SK-N-SH (cell line): Measurements from ENCODE around the gene SIGLEC15. TPM values are rescaled to one million over a fixed set of nuclear protein-coding genes. Genes with fewer than 3 reads are reported as not detected.

Source experiments
- CTCF ChIA-PET: fragments of 300-600, 350-600 bp; formaldehyde crosslinking; extraction: SDS; loops from one replicate; lab custom pipeline; 2021; lab: Yijun Ruan, JAX
- POLR2A ChIA-PET: fragments of 350-600 bp; sonication (Branson Sonifier 250); formaldehyde crosslinking; extraction: SDS; loops from one replicate; lab custom pipeline; 2020; ENCODE audit warnings: antibody characterized with exemption, inconsistent platforms; lab: Yijun Ruan, JAX
- DNase-seq: peaks from one replicate; pipeline ENCODE4 v3.0.0; 2012
- H2AFZ ChIP-seq: fragments of 200-600 bp; sonication (generic); 2 replicates; pipeline ENCODE4 v1.8.1; 2016; ENCODE audit warnings: antibody characterized with exemption, mild to moderate bottlenecking, low read depth
- H3F3A ChIP-seq: fragments of 200-600 bp; sonication (generic); replicated peaks from 2 replicates; pipeline ENCODE3; 2016; ENCODE audit warnings: antibody characterized with exemption, mild to moderate bottlenecking; ENCODE audit not compliant: insufficient read depth
- H3K27ac ChIP-seq, 2 experiments: fragments of 200-500 bp in 1 of 2; fragments of 200-600 bp in 1 of 2; sonication (Bioruptor generic) in 1 of 2; sonication (generic), shearing (Covaris generic) in 1 of 2; 2 replicates each; pipeline versions ENCODE4 v1.5.1 to v1.6.1; 2014 to 2016; ENCODE audit warnings: low read depth in 2 of 2, inconsistent platforms in 1 of 2, low read length in 1 of 2, mild to moderate bottlenecking in 1 of 2, mixed read lengths in 1 of 2
- H3K27me3 ChIP-seq: fragments of 200-600 bp; sonication (generic), shearing (Covaris generic); 2 replicates; pipeline ENCODE4 v1.6.1; 2016; ENCODE audit warnings: mixed run types; ENCODE audit not compliant: insufficient read depth
- H3K36me3 ChIP-seq, 2 experiments: fragments of 200-500 bp in 1 of 2; fragments of 200-600 bp in 1 of 2; sonication (Bioruptor generic) in 1 of 2; sonication (generic) in 1 of 2; replicated peaks in 1 of 2; 2 replicates each; pipeline versions ENCODE3 to v1.5.1; 2014 to 2016; ENCODE audit warnings: low read length in 1 of 2, mild to moderate bottlenecking in 1 of 2; ENCODE audit not compliant: insufficient read depth in 2 of 2, control insufficient read depth in 1 of 2
- H3K4me1 ChIP-seq, 2 experiments: fragments of 200-500 bp in 1 of 2; fragments of 200-600 bp in 1 of 2; sonication (Bioruptor generic) in 1 of 2; sonication (generic), shearing (Covaris generic) in 1 of 2; 2 replicates each; pipeline versions ENCODE4 v1.5.1 to v1.6.1; 2014 to 2016; ENCODE audit warnings: low read depth in 1 of 2, low read length in 1 of 2, mixed run types in 1 of 2; ENCODE audit not compliant: insufficient read depth in 2 of 2, control insufficient read depth in 1 of 2
- H3K4me2 ChIP-seq: fragments of 200-600 bp; sonication (generic), shearing (Covaris generic); 2 replicates; pipeline ENCODE4 v1.6.1; 2017; ENCODE audit warnings: mixed run types
- H3K4me3 ChIP-seq, 2 experiments: fragments of 200-500 bp in 1 of 2; fragments of 200-600 bp in 1 of 2; sonication (Bioruptor generic) in 1 of 2; sonication (generic), shearing (Covaris generic) in 1 of 2; 2 replicates each; pipeline versions ENCODE4 v1.5.1 to v1.8.1; 2014 to 2016; ENCODE audit warnings: low read depth in 2 of 2, inconsistent platforms in 1 of 2, low read length in 1 of 2, mild to moderate bottlenecking in 1 of 2, mixed read lengths in 1 of 2, moderate library complexity in 1 of 2
- H3K79me2 ChIP-seq: fragments of 200-600 bp; sonication (generic); 2 replicates; pipeline ENCODE4 v1.8.1; 2017; ENCODE audit warnings: mild to moderate bottlenecking; ENCODE audit not compliant: insufficient read depth
- H3K9ac ChIP-seq: fragments of 200-600 bp; sonication (generic); 2 replicates; pipeline ENCODE4 v1.6.1; 2017; ENCODE audit warnings: mixed run types
- H3K9me2 ChIP-seq: fragments of 200-600 bp; sonication (generic); 2 replicates; pipeline ENCODE4 v1.6.1; 2017; ENCODE audit warnings: mixed run types
- H3K9me3 ChIP-seq: fragments of 200-600 bp; sonication (generic); 2 replicates; pipeline ENCODE4 v1.6.1; 2017; ENCODE audit warnings: mixed run types, mild to moderate bottlenecking, moderate library complexity
- H4K20me1 ChIP-seq: fragments of 200-600 bp; sonication (generic); 2 replicates; pipeline ENCODE4 v1.6.1; 2017; ENCODE audit warnings: mild to moderate bottlenecking, mixed run types; ENCODE audit not compliant: insufficient read depth
- CHD2 ChIP-seq: fragments of 150-350 bp; IDR thresholded peaks from 2 replicates; pipeline ENCODE4 v1.6.1; 2018; ENCODE audit warnings: low read length; ENCODE audit not compliant: partially characterized antibody
- ELF1 ChIP-seq: IDR thresholded peaks from 2 replicates; pipeline ENCODE4 v1.4.0; 2012
- EP300 ChIP-seq, 2 experiments: IDR thresholded peaks; 2 replicates each; pipeline versions ENCODE4 v1.4.0 to v1.6.1; 2012; ENCODE audit warnings: borderline replicate concordance in 1 of 2, low read depth in 1 of 2, low read length in 1 of 2
- EZH2phosphoT487 ChIP-seq: fragments of 200-600 bp; sonication (generic); IDR thresholded peaks from 2 replicates; pipeline ENCODE4 v1.6.1; 2017; ENCODE audit warnings: low read depth, mixed run types, mild to moderate bottlenecking, antibody characterized with exemption, moderate library complexity, borderline replicate concordance
- FOXJ3 ChIP-seq: sonication (generic); formaldehyde crosslinking; IDR thresholded peaks from 2 replicates; pipeline ENCODE4 v1.5.1; 2020; ENCODE audit warnings: mild to moderate bottlenecking, missing genetic modification reagents
- GABPA ChIP-seq: IDR thresholded peaks from 2 replicates; pipeline ENCODE4 v1.4.0; 2012; ENCODE audit warnings: low read depth, mild to moderate bottlenecking
- NRF1 ChIP-seq: IDR thresholded peaks from 2 replicates; pipeline ENCODE4 v1.6.1; 2012; ENCODE audit warnings: low read depth, mild to moderate bottlenecking, low read length
- RAD21 ChIP-seq: IDR thresholded peaks from 2 replicates; pipeline ENCODE4 v1.6.1; 2012; ENCODE audit warnings: mild to moderate bottlenecking, low read length
- SIN3A ChIP-seq: IDR thresholded peaks from 2 replicates; pipeline ENCODE4 v1.6.1; 2012; ENCODE audit warnings: low read depth, mild to moderate bottlenecking, low read length, moderate library complexity, borderline replicate concordance
- TEAD4 ChIP-seq: IDR thresholded peaks from 2 replicates; pipeline ENCODE4 v1.4.0; 2012; ENCODE audit warnings: mild to moderate bottlenecking, borderline replicate concordance; ENCODE audit not compliant: insufficient read depth
- WGBS: methylation state at CpG from one replicate; pipeline ENCODE4 v1.1.6; 2017; ENCODE audit warnings: low lambda C conversion rate; 5-methylcytosine and 5-hydroxymethylcytosine counted together
- polyA plus RNA-seq, 3 experiments: library from polyadenylated mRNA; depleted of rRNA; stranded (reverse); fragments of >200 nt; gene quantifications; 2 replicates each; pipeline ENCODE4 v1.2.3, GENCODE V29; 2012
- TF ChIP-seq, protein P1 (sequence below): IDR thresholded peaks from 2 replicates; pipeline ENCODE4 v1.6.1; 2012; ENCODE audit warnings: mild to moderate bottlenecking, low read depth, low read length, moderate library complexity
- TF ChIP-seq, protein P2 (sequence below): IDR thresholded peaks from 2 replicates; pipeline ENCODE4 v1.4.0; 2012; ENCODE audit warnings: low read depth, borderline replicate concordance

SIGLEC15 gene
- polyA plus RNA-seq, 1 of the 3 experiments (the other 2 are of a cell fraction), result 0.10 TPM

DNA sequence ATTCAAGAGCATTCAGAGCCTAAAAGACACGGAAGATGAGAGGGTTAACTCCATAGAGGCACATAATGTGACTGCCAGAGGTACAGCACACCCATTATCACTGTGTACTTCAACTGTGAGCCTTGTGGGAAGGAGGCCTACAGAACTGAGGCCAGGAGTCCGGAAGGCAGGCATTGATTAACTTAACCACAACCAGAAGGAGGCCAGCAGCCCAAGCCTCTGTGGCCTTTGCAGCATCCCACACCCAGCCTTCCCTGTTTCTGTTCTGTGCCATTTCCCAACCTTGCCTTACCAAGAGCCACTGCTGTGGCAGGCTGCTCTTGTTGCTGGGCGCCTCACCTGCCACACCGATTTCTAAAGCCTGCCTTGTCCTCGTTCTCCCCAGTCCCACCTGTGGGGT is 27.2 kb downstream of the SIGLEC15 start:
- no peaks in the 10 kb centered on the region for H3K4me1 ChIP-seq
- WGBS, result 98% methylated on average over 4 of the region's 5 CpGs
- no peaks in the 10 kb centered on the region for H3K9me3 ChIP-seq
- H3K4me3 ChIP-seq, result no peak overlapping the region
- no peaks in the 10 kb centered on the region for H3K27me3 ChIP-seq
- peaks cover 58 to 70% of the 10 kb centered on the region in 2 experiments for H3K36me3 ChIP-seq
- no peaks in the 10 kb centered on the region for H3F3A ChIP-seq
- ChIA-PET CTCF (no interaction called here), POLR2A (no interaction called here)
- TF ChIP-seq ELF1 (no peak), TEAD4 (no peak), NRF1 (no peak), CHD2 (no peak), SIN3A (no peak), GABPA (no peak), EP300 (IDR thresholded peaks at IDR 0.05; ENCODE audit: borderline replicate concordance in 1 of 2, low read depth in 1 of 2, low read length in 1 of 2) (no peak), RAD21 (no peak), EZH2phosphoT487 (no peak), FOXJ3 (CRISPR knock-in tag) (no peak)
- TF ChIP-seq, protein P1, sequence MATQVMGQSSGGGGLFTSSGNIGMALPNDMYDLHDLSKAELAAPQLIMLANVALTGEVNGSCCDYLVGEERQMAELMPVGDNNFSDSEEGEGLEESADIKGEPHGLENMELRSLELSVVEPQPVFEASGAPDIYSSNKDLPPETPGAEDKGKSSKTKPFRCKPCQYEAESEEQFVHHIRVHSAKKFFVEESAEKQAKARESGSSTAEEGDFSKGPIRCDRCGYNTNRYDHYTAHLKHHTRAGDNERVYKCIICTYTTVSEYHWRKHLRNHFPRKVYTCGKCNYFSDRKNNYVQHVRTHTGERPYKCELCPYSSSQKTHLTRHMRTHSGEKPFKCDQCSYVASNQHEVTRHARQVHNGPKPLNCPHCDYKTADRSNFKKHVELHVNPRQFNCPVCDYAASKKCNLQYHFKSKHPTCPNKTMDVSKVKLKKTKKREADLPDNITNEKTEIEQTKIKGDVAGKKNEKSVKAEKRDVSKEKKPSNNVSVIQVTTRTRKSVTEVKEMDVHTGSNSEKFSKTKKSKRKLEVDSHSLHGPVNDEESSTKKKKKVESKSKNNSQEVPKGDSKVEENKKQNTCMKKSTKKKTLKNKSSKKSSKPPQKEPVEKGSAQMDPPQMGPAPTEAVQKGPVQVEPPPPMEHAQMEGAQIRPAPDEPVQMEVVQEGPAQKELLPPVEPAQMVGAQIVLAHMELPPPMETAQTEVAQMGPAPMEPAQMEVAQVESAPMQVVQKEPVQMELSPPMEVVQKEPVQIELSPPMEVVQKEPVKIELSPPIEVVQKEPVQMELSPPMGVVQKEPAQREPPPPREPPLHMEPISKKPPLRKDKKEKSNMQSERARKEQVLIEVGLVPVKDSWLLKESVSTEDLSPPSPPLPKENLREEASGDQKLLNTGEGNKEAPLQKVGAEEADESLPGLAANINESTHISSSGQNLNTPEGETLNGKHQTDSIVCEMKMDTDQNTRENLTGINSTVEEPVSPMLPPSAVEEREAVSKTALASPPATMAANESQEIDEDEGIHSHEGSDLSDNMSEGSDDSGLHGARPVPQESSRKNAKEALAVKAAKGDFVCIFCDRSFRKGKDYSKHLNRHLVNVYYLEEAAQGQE, result no peak
- TF ChIP-seq, protein P2, sequence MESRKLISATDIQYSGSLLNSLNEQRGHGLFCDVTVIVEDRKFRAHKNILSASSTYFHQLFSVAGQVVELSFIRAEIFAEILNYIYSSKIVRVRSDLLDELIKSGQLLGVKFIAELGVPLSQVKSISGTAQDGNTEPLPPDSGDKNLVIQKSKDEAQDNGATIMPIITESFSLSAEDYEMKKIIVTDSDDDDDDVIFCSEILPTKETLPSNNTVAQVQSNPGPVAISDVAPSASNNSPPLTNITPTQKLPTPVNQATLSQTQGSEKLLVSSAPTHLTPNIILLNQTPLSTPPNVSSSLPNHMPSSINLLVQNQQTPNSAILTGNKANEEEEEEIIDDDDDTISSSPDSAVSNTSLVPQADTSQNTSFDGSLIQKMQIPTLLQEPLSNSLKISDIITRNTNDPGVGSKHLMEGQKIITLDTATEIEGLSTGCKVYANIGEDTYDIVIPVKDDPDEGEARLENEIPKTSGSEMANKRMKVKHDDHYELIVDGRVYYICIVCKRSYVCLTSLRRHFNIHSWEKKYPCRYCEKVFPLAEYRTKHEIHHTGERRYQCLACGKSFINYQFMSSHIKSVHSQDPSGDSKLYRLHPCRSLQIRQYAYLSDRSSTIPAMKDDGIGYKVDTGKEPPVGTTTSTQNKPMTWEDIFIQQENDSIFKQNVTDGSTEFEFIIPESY, result no peak
- H3K9me2 ChIP-seq, result no peaks in the 10 kb centered on the region
- H4K20me1 ChIP-seq, result no peaks in the 10 kb centered on the region
- no peak overlapping the region for H3K27ac ChIP-seq
- no peak overlapping the region for H3K9ac ChIP-seq
- H2AFZ ChIP-seq, result no peak overlapping the region
- no peak overlapping the region for H3K4me2 ChIP-seq
- no peak for DNase-seq
- no peaks in the 10 kb centered on the region for H3K79me2 ChIP-seq
